HEK293 (cell line): ENCODE measurements around the gene TFDP1.

Source experiments
- CTCF ChIA-PET: fragments of 350-600 bp; formaldehyde crosslinking; extraction: SDS; loops from one replicate; lab custom pipeline; 2021; ENCODE audit warnings: antibody characterized with exemption; lab: Yijun Ruan, JAX
- POLR2A ChIA-PET: fragments of 300-600 bp; formaldehyde crosslinking; extraction: SDS; loops from one replicate; lab custom pipeline; 2020; ENCODE audit warnings: antibody characterized with exemption, inconsistent platforms; lab: Yijun Ruan, JAX
- H3K27ac ChIP-seq: fragments of 200-500 bp; sonication (Bioruptor generic); 2 replicates; pipeline ENCODE4 v1.5.1; 2014; ENCODE audit warnings: low read depth, low read length, control low read depth, inconsistent platforms; ENCODE audit errors: extremely low read depth
- H3K36me3 ChIP-seq, 2 experiments: fragments of 200-500 bp in 1 of 2; sonication (Bioruptor generic) in 1 of 2; 1 replicate in 1 of 2; 2 replicates in 1 of 2; pipeline ENCODE4 v1.5.1; 2014 to 2017; ENCODE audit warnings: inconsistent platforms in 2 of 2, low read length in 2 of 2; ENCODE audit not compliant: control insufficient read depth in 2 of 2, insufficient read depth in 1 of 2
- H3K4me1 ChIP-seq: fragments of 200-500 bp; sonication (Bioruptor generic); 2 replicates; pipeline ENCODE4 v1.5.1; 2014; ENCODE audit warnings: mild to moderate bottlenecking, low read length, inconsistent platforms; ENCODE audit not compliant: control insufficient read depth, insufficient read depth
- H3K4me3 ChIP-seq: 2 replicates; pipeline ENCODE4 v1.5.1; 2011; ENCODE audit warnings: low read depth, mild to moderate bottlenecking, control low read depth, low read length, moderate library complexity
- H3K9me3 ChIP-seq: fragments of 200-500 bp; sonication (Bioruptor generic); 2 replicates; pipeline ENCODE4 v1.5.1; 2014; ENCODE audit warnings: low read depth, low read length, inconsistent platforms; ENCODE audit not compliant: control insufficient read depth, insufficient read depth
- GLI2 ChIP-seq: fragments of 450-650 bp; formaldehyde crosslinking; IDR thresholded peaks from 2 replicates; pipeline ENCODE4; 2017; ENCODE audit warnings: missing biosample characterization, missing genetic modification characterization, low read depth, borderline replicate concordance
- KLF1 ChIP-seq: fragments of 450-650 bp; formaldehyde crosslinking; IDR thresholded peaks from 2 replicates; pipeline ENCODE4 v1.5.1; 2016; ENCODE audit warnings: missing biosample characterization, missing genetic modification characterization
- KLF9 ChIP-seq: fragments of 450-650 bp; formaldehyde crosslinking; IDR thresholded peaks from 2 replicates; pipeline ENCODE4 v1.5.1; 2016; ENCODE audit warnings: missing biosample characterization, missing genetic modification characterization, low read depth
- MEIS1 ChIP-seq: sonication (generic); formaldehyde crosslinking; IDR thresholded peaks from 2 replicates; pipeline ENCODE4 v1.8.1; 2022; ENCODE audit warnings: missing genetic modification reagents, mild to moderate bottlenecking, borderline replicate concordance
- OSR2 ChIP-seq: fragments of 450-650 bp; formaldehyde crosslinking; IDR thresholded peaks from 2 replicates; pipeline ENCODE4 v1.5.1; 2016; ENCODE audit warnings: missing biosample characterization, missing genetic modification characterization
- SCRT2 ChIP-seq: fragments of 450-650 bp; formaldehyde crosslinking; IDR thresholded peaks from 2 replicates; pipeline ENCODE4 v1.5.1; 2016; ENCODE audit warnings: missing biosample characterization, missing genetic modification characterization
- TCF7L2 ChIP-seq: IDR thresholded peaks from 2 replicates; pipeline ENCODE4 v1.6.1; 2011; ENCODE audit warnings: low read depth, mild to moderate bottlenecking, inconsistent platforms, low read length, moderate library complexity, borderline replicate concordance
- ZBTB26 ChIP-seq: fragments of 450-650 bp; formaldehyde crosslinking; optimal IDR thresholded peaks from 2 replicates; pipeline ENCODE3; 2016; ENCODE audit warnings: missing biosample characterization, mild to moderate bottlenecking, missing genetic modification characterization
- ZNF174 ChIP-seq: fragments of 450-650 bp; formaldehyde crosslinking; IDR thresholded peaks from 2 replicates; pipeline ENCODE4 v1.5.0; 2017; ENCODE audit warnings: missing biosample characterization, mild to moderate bottlenecking, missing genetic modification characterization
- ZNF19 ChIP-seq: fragments of 450-650 bp; formaldehyde crosslinking; IDR thresholded peaks from 2 replicates; pipeline ENCODE4; 2016; ENCODE audit warnings: missing biosample characterization, missing genetic modification characterization, low read depth
- ZNF223 ChIP-seq: fragments of 450-650 bp; formaldehyde crosslinking; IDR thresholded peaks from 2 replicates; pipeline ENCODE4 v1.5.1; 2016; ENCODE audit warnings: missing biosample characterization, missing genetic modification characterization
- ZNF311 ChIP-seq: fragments of 450-650 bp; formaldehyde crosslinking; IDR thresholded peaks from 2 replicates; pipeline ENCODE4 v1.5.1; 2017; ENCODE audit warnings: missing biosample characterization, missing genetic modification characterization, borderline replicate concordance
- ZNF354C ChIP-seq: fragments of 450-650 bp; formaldehyde crosslinking; IDR thresholded peaks from 2 replicates; pipeline ENCODE4 v1.5.1; 2016; ENCODE audit warnings: missing biosample characterization, missing genetic modification characterization, low read depth, borderline replicate concordance
- ZNF473 ChIP-seq: fragments of 450-650 bp; formaldehyde crosslinking; IDR thresholded peaks from 2 replicates; pipeline ENCODE4 v1.5.1; 2017; ENCODE audit warnings: missing biosample characterization, missing genetic modification characterization
- ZNF48 ChIP-seq: fragments of 450-650 bp; formaldehyde crosslinking; IDR thresholded peaks from 2 replicates; pipeline ENCODE4 v1.5.1; 2016; ENCODE audit warnings: missing biosample characterization, missing genetic modification characterization
- ZNF639 ChIP-seq: fragments of 450-650 bp; formaldehyde crosslinking; IDR thresholded peaks from 2 replicates; pipeline ENCODE4 v1.5.1; 2016; ENCODE audit warnings: missing biosample characterization, missing genetic modification characterization
- ZNF768 ChIP-seq: fragments of 450-650 bp; formaldehyde crosslinking; IDR thresholded peaks from 2 replicates; pipeline ENCODE4 v1.5.1; 2018; ENCODE audit warnings: missing biosample characterization, mild to moderate bottlenecking, missing genetic modification characterization
- ZNF791 ChIP-seq: fragments of 450-650 bp; formaldehyde crosslinking; IDR thresholded peaks from 2 replicates; pipeline ENCODE4 v1.5.1; 2016; ENCODE audit warnings: missing biosample characterization, missing genetic modification characterization
- ZSCAN23 ChIP-seq: fragments of 450-650 bp; formaldehyde crosslinking; IDR thresholded peaks from 2 replicates; pipeline ENCODE4 v1.5.1; 2016; ENCODE audit warnings: missing biosample characterization, missing genetic modification characterization
- ZSCAN4 ChIP-seq: fragments of 450-650 bp; formaldehyde crosslinking; IDR thresholded peaks from 2 replicates; pipeline ENCODE4 v1.5.1; 2017; ENCODE audit warnings: missing biosample characterization, missing genetic modification characterization

Gene TFDP1

GRCh38 chr13:113542751-113543424, 41.7 kb upstream of the TFDP1 start:
- Histone ChIP-seq H3K4me3 (no peak overlapping the region), H3K4me1 (no peaks in the 10 kb centered on the region), H3K9me3 (no peaks in the 10 kb centered on the region), H3K27ac (no peak overlapping the region), H3K36me3 (peaks cover 0 to 37% of the 10 kb centered on the region in 2 experiments; a peak in 1 of 3 replicates)
- POLR2A ChIA-PET: no interaction called here
- no peak for TF ChIP-seq ZNF354C (tag by site-specific recombination)
- no peak for TF ChIP-seq OSR2 (tag by site-specific recombination)
- TF ChIP-seq ZNF791 (tag by site-specific recombination): no peak
- TF ChIP-seq MEIS1: no peak
- no peak for TF ChIP-seq ZNF473 (tag by site-specific recombination)
- no peak for TF ChIP-seq GLI2 (tag by site-specific recombination)
- no peak for TF ChIP-seq ZBTB26
- CTCF ChIA-PET: interaction anchor here (1.2 kb wide), 1 partner anchor 19 kb away, joined by 3 read pairs; no protein-coding TSS in a partner anchor

GRCh38 chr13:113544071-113544891, 40.3 kb upstream of the TFDP1 start:
- Histone ChIP-seq H3K27ac (no peak overlapping the region), H3K4me1 (no peaks in the 10 kb centered on the region), H3K4me3 (no peak overlapping the region), H3K36me3 (peaks cover 0 to 26% of the 10 kb centered on the region in 2 experiments; a peak in 1 of 3 replicates), H3K9me3 (no peaks in the 10 kb centered on the region)
- ChIA-PET POLR2A (no interaction called here), CTCF (interaction anchor here (1.2 kb wide), 2 partner anchors 18 kb away, joined by 3 read pairs; no protein-coding TSS in a partner anchor)
- TF ChIP-seq ZNF768 (tag by site-specific recombination) (no peak), ZNF639 (no peak), KLF1 (tag by site-specific recombination) (0 out of 2 replicates have a peak, but pooled peaks have one; percentile 11), ZSCAN23 (no peak)

- H3K27ac ChIP-seq: no peak overlapping the region
- H3K4me1 ChIP-seq: no peaks in the 10 kb centered on the region
- CTCF ChIA-PET: interaction anchor here (1.2 kb wide), 1 partner anchor 17 kb away, joined by 3 read pairs; no protein-coding TSS in a partner anchor
- no peak for TF ChIP-seq ZNF311 (tag by site-specific recombination)
- TF ChIP-seq SCRT2 (tag by site-specific recombination): no peak
- no peak for TF ChIP-seq ZSCAN4 (tag by site-specific recombination)
- no peak for TF ChIP-seq ZNF639
- TF ChIP-seq KLF9 (tag by site-specific recombination): no peak
- TF ChIP-seq TCF7L2: no peak
- no peak for TF ChIP-seq ZNF174 (tag by site-specific recombination)
- no peak for TF ChIP-seq ZNF48 (tag by site-specific recombination)
- TF ChIP-seq ZNF223 (tag by site-specific recombination): no peak
- no peak for TF ChIP-seq ZNF768 (tag by site-specific recombination)
- no peak for TF ChIP-seq ZNF19 (tag by site-specific recombination)
- TF ChIP-seq, all 188 proteins: peak for 0
- POLR2A ChIA-PET: no interaction called here
- H3K36me3 ChIP-seq: peaks cover 0 to 24% of the 10 kb centered on the region in 2 experiments; a peak in 1 of 3 replicates
- no peak overlapping the region for H3K4me3 ChIP-seq
- no peaks in the 10 kb centered on the region for H3K9me3 ChIP-seq
Observed at GRCh38 chr13:113544896-113545295, 39.7 kb upstream of the TFDP1 start.
